Neuronal stem cell (in vitro differentiated cells): Measurements from ENCODE around the gene PTPRZ1.

Experiments used
- DNase-seq: peaks from one replicate; pipeline ENCODE4 v3.0.0-alpha.2; 2013; ENCODE audit warnings: low spot score
- H2AFZ ChIP-seq: one replicate; pipeline ENCODE4 v1.6.1; 2013; ENCODE audit warnings: mild to moderate bottlenecking, low read length, inconsistent platforms
- H2AK5ac ChIP-seq: 2 replicates; pipeline ENCODE4 v1.6.1; 2013; ENCODE audit warnings: low read depth, mild to moderate bottlenecking, inconsistent platforms, low read length, moderate library complexity, mixed read lengths
- H2BK120ac ChIP-seq: 2 replicates; pipeline ENCODE4 v1.6.1; 2013; ENCODE audit warnings: low read depth, mild to moderate bottlenecking, inconsistent platforms, low read length, moderate library complexity, mixed read lengths
- H2BK12ac ChIP-seq: one replicate; pipeline ENCODE4 v1.6.1; 2013; ENCODE audit warnings: low read length, inconsistent platforms
- H2BK15ac ChIP-seq: 2 replicates; pipeline ENCODE4 v1.6.1; 2013; ENCODE audit warnings: mild to moderate bottlenecking, low read length, inconsistent platforms, mixed read lengths
- H2BK5ac ChIP-seq: one replicate; pipeline ENCODE4 v1.6.1; 2013; ENCODE audit warnings: inconsistent platforms, mild to moderate bottlenecking, low read length, moderate library complexity
- H3K14ac ChIP-seq: one replicate; pipeline ENCODE4 v1.6.1; 2013; ENCODE audit warnings: low read length, inconsistent platforms
- H3K18ac ChIP-seq: 2 replicates; pipeline ENCODE4 v1.6.1; 2013; ENCODE audit warnings: low read length, inconsistent platforms
- H3K23ac ChIP-seq: 2 replicates; pipeline ENCODE4 v1.6.1; 2013; ENCODE audit warnings: low read depth, mild to moderate bottlenecking, mixed read lengths, low read length, inconsistent platforms; ENCODE audit not compliant: poor library complexity
- H3K27ac ChIP-seq: replicated peaks from 3 replicates; pipeline ENCODE4 v1.5.1; 2013; ENCODE audit warnings: low read length, inconsistent platforms
- H3K27me3 ChIP-seq, 3 experiments: 2 replicates each; pipeline ENCODE4 v1.6.1; 2013; ENCODE audit warnings: low read length in 3 of 3, mild to moderate bottlenecking in 2 of 3, inconsistent platforms in 1 of 3, low read depth in 1 of 3, mixed read lengths in 1 of 3, moderate library complexity in 1 of 3; ENCODE audit not compliant: control insufficient read depth in 3 of 3, insufficient read depth in 3 of 3
- H3K36me3 ChIP-seq, 2 donors: replicated peaks in 1 of 2; 2 replicates each; pipeline ENCODE4 v1.6.1; 2013; ENCODE audit warnings: low read length in 2 of 2; ENCODE audit not compliant: control insufficient read depth in 2 of 2, insufficient read depth in 2 of 2
- H3K4ac ChIP-seq: 2 replicates; pipeline ENCODE4 v1.6.1; 2013; ENCODE audit warnings: inconsistent platforms, mild to moderate bottlenecking, low read length, moderate library complexity
- H3K4me1 ChIP-seq, 2 donors: 1 replicate in 1 of 2; 2 replicates in 1 of 2; pipeline ENCODE4 v1.6.1; 2013; ENCODE audit warnings: low read length in 2 of 2, low read depth in 1 of 2; ENCODE audit not compliant: control insufficient read depth in 2 of 2, insufficient read depth in 1 of 2
- H3K4me2 ChIP-seq: one replicate; pipeline ENCODE4 v1.6.1; 2013; ENCODE audit warnings: mild to moderate bottlenecking, low read length, inconsistent platforms; ENCODE audit not compliant: insufficient read depth, poor library complexity, severe bottlenecking
- H3K4me3 ChIP-seq, 2 donors: 2 replicates each; pipeline ENCODE4 v1.5.1; 2013; ENCODE audit warnings: low read length in 2 of 2, mild to moderate bottlenecking in 2 of 2, inconsistent platforms in 1 of 2, moderate library complexity in 1 of 2
- H3K79me1 ChIP-seq: one replicate; pipeline ENCODE4 v1.6.1; 2013; ENCODE audit warnings: low read depth, mild to moderate bottlenecking, inconsistent platforms, low read length, moderate library complexity
- H3K9ac ChIP-seq: one replicate; pipeline ENCODE4 v1.6.1; 2013; ENCODE audit warnings: mild to moderate bottlenecking, low read depth, low read length, inconsistent platforms; ENCODE audit not compliant: poor library complexity
- H3K9me3 ChIP-seq, 2 donors: replicated peaks in 1 of 2; 2 replicates each; pipeline versions ENCODE3 to v1.6.1; 2013; ENCODE audit warnings: low read length in 2 of 2, mild to moderate bottlenecking in 2 of 2, inconsistent platforms in 1 of 2, low read depth in 1 of 2, mixed read lengths in 1 of 2, moderate library complexity in 1 of 2; ENCODE audit not compliant: control insufficient read depth in 2 of 2, insufficient read depth in 1 of 2
- H4K8ac ChIP-seq: one replicate; pipeline ENCODE4 v1.6.1; 2013; ENCODE audit warnings: low read depth, mild to moderate bottlenecking, inconsistent platforms, low read length, moderate library complexity
- H4K91ac ChIP-seq: one replicate; pipeline ENCODE4 v1.6.1; 2013; ENCODE audit warnings: low read length, low read depth, mild to moderate bottlenecking, inconsistent platforms; ENCODE audit not compliant: poor library complexity
- WGBS, 2 donors: extraction: QIAGEN DNeasy Blood & Tissue Kit; methylation state at CpG; one replicate each; pipeline ENCODE4 v1.1.7; 2013; ENCODE audit warnings: missing lambda C conversion rate in 2 of 2, mixed read lengths in 1 of 2; ENCODE audit not compliant: insufficient read length in 2 of 2, insufficient replicate concordance in 1 of 2; ENCODE audit errors: extremely low coverage in 2 of 2; 5-methylcytosine and 5-hydroxymethylcytosine counted together

Gene PTPRZ1

GRCh38 chr7:121914676-121915279 is 41.8 kb downstream of the PTPRZ1 start:
- H2BK12ac ChIP-seq: no peak overlapping the region
- no peak overlapping the region for H4K8ac ChIP-seq
- H3K18ac ChIP-seq: no peak overlapping the region
- DNase-seq: no peak
- no peaks in the 10 kb centered on the region for H3K9me3 ChIP-seq
- no peak overlapping the region for H4K91ac ChIP-seq
- H2BK15ac ChIP-seq: no peak overlapping the region
- peaks cover 0 to 28% of the 10 kb centered on the region in 2 donors for H3K36me3 ChIP-seq
- no peak overlapping the region for H3K9ac ChIP-seq
- H3K4me1 ChIP-seq: peaks cover 17 to 37% of the 10 kb centered on the region in 2 donors
- no peak overlapping the region for H2AFZ ChIP-seq
- no peak overlapping the region for H3K14ac ChIP-seq
- no CpG with 5 or more reads among the region's 6 CpGs for WGBS, 2 donors
- no peak overlapping the region for H3K23ac ChIP-seq
- no peak overlapping the region for H3K4me3 ChIP-seq
- H2AK5ac ChIP-seq: no peak overlapping the region
- H3K27me3 ChIP-seq: no peaks in the 10 kb centered on the region
- no peak overlapping the region for H3K4me2 ChIP-seq
- no peak overlapping the region for H2BK5ac ChIP-seq
- no peak overlapping the region for H3K4ac ChIP-seq
- no peak overlapping the region for H2BK120ac ChIP-seq
- no peaks in the 10 kb centered on the region for H3K79me1 ChIP-seq
- peak overlapping the region; percentile 7 for H3K27ac ChIP-seq

GRCh38 chr7:121916211-121916610 is 43.2 kb downstream of the PTPRZ1 start:
- Histone ChIP-seq H2AK5ac (no peak overlapping the region), H2BK15ac (no peak overlapping the region), H3K9me3 (no peaks in the 10 kb centered on the region), H4K8ac (no peak overlapping the region), H2AFZ (no peak overlapping the region), H3K14ac (no peak overlapping the region), H3K27me3 (no peaks in the 10 kb centered on the region), H2BK120ac (no peak overlapping the region), H3K4me2 (no peak overlapping the region), H3K4ac (no peak overlapping the region), H3K4me1 (peaks cover 14 to 37% of the 10 kb centered on the region in 2 donors), H3K36me3 (peaks cover 0 to 20% of the 10 kb centered on the region in 2 donors), H2BK12ac (no peak overlapping the region), H3K4me3 (no peak overlapping the region), H3K23ac (no peak overlapping the region), H3K27ac (no peak overlapping the region), H3K18ac (no peak overlapping the region), H3K9ac (no peak overlapping the region), H4K91ac (no peak overlapping the region), H3K79me1 (no peaks in the 10 kb centered on the region), H2BK5ac (no peak overlapping the region)
- no CpG with 5 or more reads among the region's 4 CpGs for WGBS, 2 donors
- no peak for DNase-seq

GRCh38 chr7:121919986-121920385 is 47.0 kb downstream of the PTPRZ1 start:
- Histone ChIP-seq H3K23ac (no peak overlapping the region), H4K8ac (no peak overlapping the region), H3K18ac (no peak overlapping the region), H2BK12ac (no peak overlapping the region), H2BK5ac (no peak overlapping the region), H2AFZ (no peak overlapping the region), H3K4me2 (no peak overlapping the region), H3K14ac (no peak overlapping the region), H3K4me1 (peaks cover 8 to 19% of the 10 kb centered on the region in 2 donors), H3K36me3 (peaks cover 0 to 31% of the 10 kb centered on the region in 2 donors), H2BK15ac (no peak overlapping the region), H3K4me3 (no peak overlapping the region), H4K91ac (no peak overlapping the region), H2BK120ac (no peak overlapping the region), H3K4ac (no peak overlapping the region), H3K79me1 (no peaks in the 10 kb centered on the region), H3K27me3 (no peaks in the 10 kb centered on the region), H3K9ac (no peak overlapping the region), H3K27ac (no peak overlapping the region), H2AK5ac (no peak overlapping the region), H3K9me3 (peaks cover 0 to 11% of the 10 kb centered on the region in 2 donors)
- WGBS, 2 donors: no CpG with 5 or more reads among the region's 3 CpGs
- DNase-seq: no peak

- Histone ChIP-seq H3K4me2 (no peak overlapping the region), H2BK12ac (no peak overlapping the region), H3K36me3 (peaks cover 2 to 47% of the 10 kb centered on the region in 2 donors), H3K9ac (no peak overlapping the region), H3K9me3 (peaks cover 1 to 14% of the 10 kb centered on the region in 2 donors), H2BK5ac (no peak overlapping the region), H2AK5ac (no peak overlapping the region), H3K79me1 (peaks cover 1% of the 10 kb centered on the region), H3K27ac (peak overlapping the region; percentile 65), H2BK15ac (no peak overlapping the region), H3K4me1 (peaks cover 3 to 17% of the 10 kb centered on the region in 2 donors), H3K18ac (no peak overlapping the region), H3K4ac (no peak overlapping the region), H2AFZ (no peak overlapping the region), H4K8ac (no peak overlapping the region), H3K27me3 (no peaks in the 10 kb centered on the region), H3K14ac (no peak overlapping the region), H4K91ac (no peak overlapping the region), H3K23ac (no peak overlapping the region), H2BK120ac (no peak overlapping the region), H3K4me3 (no peak overlapping the region)
- no CpG with 5 or more reads among the region's 7 CpGs for WGBS, 2 donors
- DNase-seq: peak; percentile 54
Measured at GRCh38 chr7:121924269-121925186, 51.6 kb downstream of the PTPRZ1 start.
